ENCODE results near the gene TUBD1. TPM values are rescaled to one million over a fixed set of nuclear protein-coding genes. Genes with fewer than 3 reads are reported as not detected.

TUBD1 gene
- total RNA-seq, 4 donors from 2014 or later: 3.6 to 17.1 (median 10.0) TPM

GRCh38 chr17:59814685-59815084 is 78.1 kb downstream of the TUBD1 start:
- Histone ChIP-seq H3K27ac (no peak overlapping the region), H3K4me3 (no peak overlapping the region), H3K27me3 (no peaks in the 10 kb centered on the region), H3K36me3 (peaks cover 0 to 46% of the 10 kb centered on the region in 2 donors), H3K9me3 (no peaks in the 10 kb centered on the region), H3K4me1 (no peaks in the 10 kb centered on the region)
- ATAC-seq: no peak
- TF ChIP-seq POLR2AphosphoS5 (IDR thresholded peaks at IDR 0.05) (no peak), EP300 (IDR thresholded peaks at IDR 0.05) (no peak), POLR2A (IDR thresholded peaks at IDR 0.05) (no peak), CTCF (IDR thresholded peaks at IDR 0.05) (no peak)
- 67 to 79% methylated on average over 3 of the region's 3 CpGs for WGBS, 2 donors (ENCODE audit: low coverage in 1 of 2)

- H3K27ac ChIP-seq: no peak overlapping the region
- WGBS, 2 donors (ENCODE audit: low coverage in 1 of 2): 90 to 92% methylated on average over 1 of the region's 1 CpG
- no peaks in the 10 kb centered on the region for H3K9me3 ChIP-seq
- H3K27me3 ChIP-seq: no peaks in the 10 kb centered on the region
- no peak overlapping the region for H3K4me3 ChIP-seq
- ATAC-seq: no peak
- no peak for TF ChIP-seq POLR2A (IDR thresholded peaks at IDR 0.05)
- no peak for TF ChIP-seq CTCF (IDR thresholded peaks at IDR 0.05)
- no peak for TF ChIP-seq EP300 (IDR thresholded peaks at IDR 0.05)
- TF ChIP-seq POLR2AphosphoS5 (IDR thresholded peaks at IDR 0.05): no peak
- H3K4me1 ChIP-seq: no peaks in the 10 kb centered on the region
- H3K36me3 ChIP-seq: peaks cover 0 to 42% of the 10 kb centered on the region in 2 donors
Observed at GRCh38 chr17:59814276-59814675, 78.5 kb downstream of the TUBD1 start.

- H3K27ac ChIP-seq: no peak overlapping the region
- H3K36me3 ChIP-seq: peaks cover 0 to 33% of the 10 kb centered on the region in 2 donors
- H3K4me3 ChIP-seq: no peak overlapping the region
- WGBS, 2 donors (ENCODE audit: low coverage in 1 of 2): 76 to 97% methylated on average over 2 to 3 of the region's 3 CpGs
- H3K9me3 ChIP-seq: no peaks in the 10 kb centered on the region
- no peaks in the 10 kb centered on the region for H3K27me3 ChIP-seq
- no peak for TF ChIP-seq CTCF (IDR thresholded peaks at IDR 0.05)
- no peak for ATAC-seq
- H3K4me1 ChIP-seq: peaks cover 0 to 16% (median 0%) of the 10 kb centered on the region in 3 donors
Observed at GRCh38 chr17:59812139-59812538, 80.6 kb downstream of the TUBD1 start.

GRCh38 chr17:59811209-59811608 is 81.5 kb downstream of the TUBD1 start:
- WGBS, 2 donors (ENCODE audit: low coverage in 1 of 2): 57 to 67% methylated on average over 1 of the region's 1 CpG
- peaks cover 0 to 27% of the 10 kb centered on the region in 2 donors for H3K36me3 ChIP-seq
- H3K4me1 ChIP-seq: peaks cover 0 to 17% (median 0%) of the 10 kb centered on the region in 3 donors
- TF ChIP-seq EP300 (IDR thresholded peaks at IDR 0.05) (no peak), CTCF (IDR thresholded peaks at IDR 0.05) (no peak), POLR2AphosphoS5 (IDR thresholded peaks at IDR 0.05) (no peak), POLR2A (IDR thresholded peaks at IDR 0.05) (no peak)
- no peaks in the 10 kb centered on the region for H3K9me3 ChIP-seq
- H3K27me3 ChIP-seq: no peaks in the 10 kb centered on the region
- H3K27ac ChIP-seq: no peak overlapping the region
- no peak overlapping the region for H3K4me3 ChIP-seq
- no peak for ATAC-seq

- H3K9me3 ChIP-seq: no peaks in the 10 kb centered on the region
- TF ChIP-seq POLR2AphosphoS5 (IDR thresholded peaks at IDR 0.05) (no peak), POLR2A (IDR thresholded peaks at IDR 0.05) (no peak), CTCF (IDR thresholded peaks at IDR 0.05) (no peak), EP300 (IDR thresholded peaks at IDR 0.05) (no peak)
- peaks cover 0 to 17% (median 0%) of the 10 kb centered on the region in 3 donors for H3K4me1 ChIP-seq
- 75 to 88% methylated on average over 1 of the region's 1 CpG for WGBS, 2 donors (ENCODE audit: low coverage in 1 of 2)
- ATAC-seq: no peak
- no peaks in the 10 kb centered on the region for H3K27me3 ChIP-seq
- H3K4me3 ChIP-seq: no peak overlapping the region
- H3K27ac ChIP-seq: no peak overlapping the region
- H3K36me3 ChIP-seq: peaks cover 0 to 27% of the 10 kb centered on the region in 2 donors
Observed at GRCh38 chr17:59810894-59811153, 81.9 kb downstream of the TUBD1 start.

Small RNAs within 50 kb of the gene (small RNA-seq; reads per million reads assigned to genes)
- gene RNU6-450P (0 reads per million in 4 donors), gene RPS29P21 (0 reads per million in 4 donors)

Other genes with a start within 250 kb of the TUBD1 start
- 10 to 100 TPM; 16.6 to 26.0 (median 24.3) TPM for gene PTRH2, start 185.5 kb downstream of the TUBD1 start, total RNA-seq
- gene VMP1, start 185.3 kb downstream of the TUBD1 start, total RNA-seq: 100 to 1,000 TPM in 1 of 4 donors, 10 to 100 TPM in 3; 50.8 to 175 (median 85.0) TPM
- gene RPS6KB1, start 178 bp upstream of the TUBD1 start, total RNA-seq: 10 to 100 TPM; 19.2 to 36.3 (median 27.6) TPM
- 10 to 100 TPM in 1 of 4 donors, 1 to 10 TPM in 3; 5.6 to 10.6 (median 6.6) TPM for gene RNFT1, start 71.8 kb upstream of the TUBD1 start, total RNA-seq
- gene HEATR6, start 186.0 kb upstream of the TUBD1 start, total RNA-seq: 10 to 100 TPM; 13.4 to 30.4 (median 18.4) TPM

All from gastroesophageal sphincter (tissue), 4 donors.